Measurements from ENCODE around the gene ZNF362. TPM values are rescaled to one million over a fixed set of nuclear protein-coding genes. Genes with fewer than 3 reads are reported as not detected.
A peak's percentile ranks its signal among the peaks of the same experiment; 100 is the strongest.

The ZNF362 gene
- polyA plus RNA-seq, 1 of the 3 experiments (the other 2 are of a cell fraction) = 17.1 TPM

GRCh38 chr1:33256221-33256470 is 146 bp upstream of the ZNF362 start:
- WGBS (ENCODE audit: low lambda C conversion rate) = no CpG with 5 or more reads among the region's 43 CpGs
- peak overlapping the region in 1 of 2 experiments; percentile 94; a peak in 2 of 4 replicates for H3K27ac ChIP-seq (ENCODE audit: low read depth in 2 of 2, low read length in 1 of 2)
- no peaks in the 10 kb centered on the region for H3K36me3 ChIP-seq (replicated peaks in 1 of 2; ENCODE audit: control insufficient read depth in 1 of 2, insufficient read depth in 2 of 2, low read length in 1 of 2)
- peaks cover 12% of the 10 kb centered on the region; the same call in 1 of the 2 replicates for H4K20me1 ChIP-seq (ENCODE audit: insufficient read depth)
- no peaks in the 10 kb centered on the region for H3K9me2 ChIP-seq
- peaks cover 16 to 38% of the 10 kb centered on the region in 2 experiments; a peak in 3 of 4 replicates for H3K4me1 ChIP-seq (ENCODE audit: control insufficient read depth in 1 of 2, insufficient read depth in 2 of 2, low read depth in 1 of 2, low read length in 1 of 2)
- no peaks in the 10 kb centered on the region for H3K9me3 ChIP-seq
- H3K4me2 ChIP-seq = no peak overlapping the region
- CTCF ChIA-PET = no interaction called here
- peaks cover 43% of the 10 kb centered on the region for H3K79me2 ChIP-seq (ENCODE audit: insufficient read depth)
- H3K27me3 ChIP-seq (ENCODE audit: insufficient read depth) = no peaks in the 10 kb centered on the region
- peaks cover 9% of the 10 kb centered on the region for H3F3A ChIP-seq (replicated peaks; ENCODE audit: insufficient read depth)
- no peak overlapping the region for H3K9ac ChIP-seq
- peak overlapping the region in 1 of 2 experiments; percentile 86; a peak in 2 of 4 replicates for H3K4me3 ChIP-seq (ENCODE audit: low read depth in 2 of 2, low read length in 1 of 2)
- POLR2A ChIA-PET = no interaction called here
- H2AFZ ChIP-seq (ENCODE audit: low read depth) = no peak overlapping the region
- DNase-seq = peak; percentile 89
- TF ChIP-seq CHD2 (IDR thresholded peaks at IDR 0.05; ENCODE audit: low read length, partially characterized antibody) (no peak), ELF1 (IDR thresholded peaks at IDR 0.05) (no peak), GABPA (IDR thresholded peaks at IDR 0.05; ENCODE audit: low read depth) (no peak), MEF2A (IDR thresholded peaks at IDR 0.05; ENCODE audit: borderline replicate concordance, low read depth) (no peak), FOSL2 (IDR thresholded peaks at IDR 0.05; ENCODE audit: borderline replicate concordance, low read depth) (no peak)
- TF ChIP-seq, protein P1, sequence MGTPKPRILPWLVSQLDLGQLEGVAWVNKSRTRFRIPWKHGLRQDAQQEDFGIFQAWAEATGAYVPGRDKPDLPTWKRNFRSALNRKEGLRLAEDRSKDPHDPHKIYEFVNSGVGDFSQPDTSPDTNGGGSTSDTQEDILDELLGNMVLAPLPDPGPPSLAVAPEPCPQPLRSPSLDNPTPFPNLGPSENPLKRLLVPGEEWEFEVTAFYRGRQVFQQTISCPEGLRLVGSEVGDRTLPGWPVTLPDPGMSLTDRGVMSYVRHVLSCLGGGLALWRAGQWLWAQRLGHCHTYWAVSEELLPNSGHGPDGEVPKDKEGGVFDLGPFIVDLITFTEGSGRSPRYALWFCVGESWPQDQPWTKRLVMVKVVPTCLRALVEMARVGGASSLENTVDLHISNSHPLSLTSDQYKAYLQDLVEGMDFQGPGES (IDR thresholded peaks at IDR 0.05; ENCODE audit: low read depth, low read length) = no peak

GRCh38 chr1:33257207-33257771 is 997 bp downstream of the ZNF362 start:
- H3K27ac ChIP-seq (ENCODE audit: low read depth in 2 of 2, low read length in 1 of 2) = peak overlapping the region; percentile 84 to 94
- TF ChIP-seq YY1 (IDR thresholded peaks at IDR 0.05; ENCODE audit: low read depth) = 0 out of 2 replicates have a peak, but pooled peaks have one; percentile 4
- TF ChIP-seq FOXJ3 (CRISPR knock-in tag; IDR thresholded peaks at IDR 0.05) = no peak
- peak overlapping the region; percentile 73 to 86 for H3K4me3 ChIP-seq (ENCODE audit: low read depth in 2 of 2, low read length in 1 of 2)
- H3K36me3 ChIP-seq (replicated peaks in 1 of 2; ENCODE audit: control insufficient read depth in 1 of 2, insufficient read depth in 2 of 2, low read length in 1 of 2) = no peaks in the 10 kb centered on the region
- peak overlapping the region; percentile 85 for H3K9ac ChIP-seq
- H3K9me2 ChIP-seq = no peaks in the 10 kb centered on the region
- peak overlapping the region; percentile 98 for H3K4me2 ChIP-seq
- no peak for DNase-seq
- no peaks in the 10 kb centered on the region for H3K9me3 ChIP-seq
- CTCF ChIA-PET = interaction anchor here (0.7 to 1.8 kb wide), 5 partner anchors 24 to 113 kb away, joined by 3 to 6 read pairs (median 3); no protein-coding TSS in a partner anchor
- POLR2A ChIA-PET = interaction anchor here (0.6 to 1.2 kb wide), 3 partner anchors 116 to 1791 kb away, joined by 3 read pairs; no protein-coding TSS in a partner anchor
- H2AFZ ChIP-seq (ENCODE audit: low read depth) = peak overlapping the region; percentile 73
- peaks cover 9% of the 10 kb centered on the region for H3F3A ChIP-seq (replicated peaks; ENCODE audit: insufficient read depth)
- 1% methylated on average over 18 of the region's 18 CpGs for WGBS (ENCODE audit: low lambda C conversion rate)
- peaks cover 22% of the 10 kb centered on the region for H4K20me1 ChIP-seq (ENCODE audit: insufficient read depth)
- no peaks in the 10 kb centered on the region for H3K27me3 ChIP-seq (ENCODE audit: insufficient read depth)
- peaks cover 16 to 46% of the 10 kb centered on the region in 2 experiments; a peak in 3 of 4 replicates for H3K4me1 ChIP-seq (ENCODE audit: control insufficient read depth in 1 of 2, insufficient read depth in 2 of 2, low read depth in 1 of 2, low read length in 1 of 2)
- peaks cover 55% of the 10 kb centered on the region for H3K79me2 ChIP-seq (ENCODE audit: insufficient read depth)

All from SK-N-SH (cell line).